Type B pancreatic cell (in vitro differentiated cells): ENCODE data around the gene ACTRT3. TPM values are rescaled to one million over a fixed set of nuclear protein-coding genes. Genes with fewer than 3 reads are reported as not detected.

Experiments
- DNase-seq: peaks from one replicate; pipeline ENCODE4 v3.0.0; 2021; ENCODE audit warnings: mixed read lengths; ENCODE audit not compliant: unreplicated experiment; ENCODE audit errors: extremely low spot score
- H3K27ac Mint-ChIP-seq: 2 replicates; pipeline ENCODE4 v1.8.0; 2021; ENCODE audit warnings: mild to moderate bottlenecking, mixed read lengths
- H3K27me3 Mint-ChIP-seq: 2 replicates; pipeline ENCODE4 v1.8.0; 2021; ENCODE audit warnings: mixed read lengths
- H3K36me3 Mint-ChIP-seq: 2 replicates; pipeline ENCODE4 v1.8.0; 2021; ENCODE audit warnings: mixed read lengths
- H3K4me1 Mint-ChIP-seq: one replicate; pipeline ENCODE4 v1.8.0; 2021; ENCODE audit warnings: mixed read lengths; ENCODE audit not compliant: unreplicated experiment
- H3K4me3 Mint-ChIP-seq: 2 replicates; pipeline ENCODE4 v1.8.0; 2021; ENCODE audit warnings: mild to moderate bottlenecking, mixed read lengths
- H3K9me3 Mint-ChIP-seq: 2 replicates; pipeline ENCODE4 v1.8.0; 2021; ENCODE audit warnings: mixed read lengths
- CTCF ChIP-seq: fragments of 200-600 bp; sonication (generic); conservative IDR thresholded peaks from 2 replicates; pipeline ENCODE4 v1.5.0; 2021; ENCODE audit warnings: antibody characterized with exemption, mild to moderate bottlenecking
- long read RNA-seq: library from polyadenylated mRNA; unstranded; transcript quantifications from one replicate; pipeline ENCODE4 v2.0.0, GENCODE V29; 2020
- total RNA-seq: library from RNA; stranded (reverse); gene quantifications from 2 replicates; pipeline ENCODE4 v1.2.1, GENCODE V29; 2021; ENCODE audit warnings: low replicate concordance

Gene ACTRT3
- total RNA-seq: 1.8 and 2.1 TPM in 2 replicates
- long read RNA-seq, transcript ACTRT3-201 (2 exons, 2,005 nt): major isoform, 13 of 14 reads
- long read RNA-seq, partial matches to known transcripts: 0 of 14 reads
- long read RNA-seq, other reads (novel, unspliced or antisense): 1 of 14 reads

DNA sequence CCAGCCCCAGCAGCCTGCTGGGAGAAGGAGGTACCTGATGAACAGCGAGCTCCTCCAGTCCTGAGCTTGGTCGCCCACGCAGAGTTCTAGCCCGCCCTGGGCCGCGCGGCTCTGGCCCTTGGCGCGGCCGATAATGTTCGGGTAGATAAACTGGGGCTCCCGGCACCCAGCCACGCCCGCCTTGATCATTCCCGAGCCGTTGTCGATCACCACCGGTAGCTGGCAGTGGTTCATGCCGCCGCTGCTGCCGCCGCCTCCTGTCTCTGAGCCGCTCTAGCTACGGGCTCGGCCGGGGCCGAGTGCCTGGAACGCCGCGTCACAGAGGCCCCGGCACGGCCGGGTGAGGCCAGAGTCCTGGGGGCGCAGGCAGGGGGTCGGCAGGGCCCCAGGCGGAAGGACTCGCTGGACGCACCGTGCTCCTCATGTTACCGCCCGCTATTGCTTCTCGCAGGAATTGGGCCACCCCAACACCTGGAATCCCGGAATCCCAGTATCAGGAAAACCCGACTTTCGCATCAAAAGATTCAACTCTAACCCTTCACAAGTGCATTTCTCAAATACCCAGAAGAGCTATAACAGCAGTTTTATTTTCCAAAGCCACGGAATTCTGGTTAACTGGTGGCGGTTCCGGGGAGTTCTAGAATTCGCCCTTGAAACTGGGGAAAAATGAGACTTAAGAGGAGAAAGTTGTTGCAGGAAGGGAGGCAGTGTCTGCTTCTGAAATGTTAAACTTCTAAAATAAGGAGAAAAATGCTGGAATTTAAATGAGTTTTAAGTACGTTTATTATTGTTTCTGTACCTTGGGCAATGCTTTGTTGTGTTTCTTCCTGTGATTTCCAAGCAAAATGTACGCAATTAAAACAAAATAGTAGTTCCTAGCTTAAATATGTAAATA lies at the start of gene ACTRT3:
Gene ACTRT3 (minus strand): TSS at position 275 of the 895 bp plus-strand sequence. CDS start 41 bp downstream, at position 234.
- peak; percentile 42 for TF ChIP-seq CTCF
- H3K36me3 Mint-ChIP-seq: peaks cover 14% of the 10 kb centered on the region
- peak within 1 kb of the TSS; percentile 90 for H3K27ac Mint-ChIP-seq
- H3K9me3 Mint-ChIP-seq: peaks cover 13% of the 10 kb centered on the region
- H3K4me1 Mint-ChIP-seq: peaks cover 23% of the 10 kb centered on the region
- H3K4me3 Mint-ChIP-seq: peak within 1 kb of the TSS; percentile 96
- DNase-seq: peak; percentile 74
- peaks cover 12% of the 10 kb centered on the region for H3K27me3 Mint-ChIP-seq

- peaks cover 20% of the 10 kb centered on the region for H3K4me1 Mint-ChIP-seq
- TF ChIP-seq CTCF: no peak
- H3K9me3 Mint-ChIP-seq: peaks cover 5% of the 10 kb centered on the region
- DNase-seq: no peak
- no peak overlapping the region for H3K27ac Mint-ChIP-seq
- H3K27me3 Mint-ChIP-seq: peaks cover 1% of the 10 kb centered on the region
- H3K4me3 Mint-ChIP-seq: no peak overlapping the region
- H3K36me3 Mint-ChIP-seq: no peaks in the 10 kb centered on the region
Measured at GRCh38 chr3:169818316-169818715, 49.0 kb upstream of the ACTRT3 start.

DNA sequence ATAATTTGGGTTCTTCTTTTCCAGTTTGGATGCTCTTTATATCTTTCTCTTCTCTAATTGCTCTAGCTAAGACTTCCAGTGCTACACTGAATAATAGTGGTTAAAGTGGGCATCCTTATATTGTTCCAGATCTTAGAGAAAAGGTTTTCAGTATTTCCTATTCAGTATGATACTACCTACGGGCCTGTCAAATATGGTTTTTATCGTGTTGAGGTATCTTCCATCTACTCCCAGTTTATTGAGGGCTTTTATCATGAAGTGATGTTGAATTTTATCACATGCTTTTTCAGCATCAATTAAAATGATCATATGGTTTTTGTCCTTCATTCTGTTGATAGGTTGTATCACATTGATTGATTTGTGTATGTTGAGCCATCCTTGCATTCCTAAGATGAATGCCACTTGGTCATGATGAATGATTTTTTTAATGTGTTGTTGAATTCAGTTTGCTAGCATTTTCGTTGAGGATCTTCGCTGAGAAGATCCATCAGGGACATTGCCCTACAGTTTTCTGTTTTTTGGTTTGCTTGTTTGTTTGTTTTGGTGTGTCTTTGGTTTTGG lies 46.3 kb upstream of the ACTRT3 start:
- DNase-seq: no peak
- H3K27ac Mint-ChIP-seq: no peak overlapping the region
- peaks cover 7% of the 10 kb centered on the region for H3K27me3 Mint-ChIP-seq
- H3K4me1 Mint-ChIP-seq: peaks cover 36% of the 10 kb centered on the region
- no peak overlapping the region for H3K4me3 Mint-ChIP-seq
- TF ChIP-seq CTCF: no peak
- H3K9me3 Mint-ChIP-seq: peaks cover 5% of the 10 kb centered on the region
- no peaks in the 10 kb centered on the region for H3K36me3 Mint-ChIP-seq

DNA sequence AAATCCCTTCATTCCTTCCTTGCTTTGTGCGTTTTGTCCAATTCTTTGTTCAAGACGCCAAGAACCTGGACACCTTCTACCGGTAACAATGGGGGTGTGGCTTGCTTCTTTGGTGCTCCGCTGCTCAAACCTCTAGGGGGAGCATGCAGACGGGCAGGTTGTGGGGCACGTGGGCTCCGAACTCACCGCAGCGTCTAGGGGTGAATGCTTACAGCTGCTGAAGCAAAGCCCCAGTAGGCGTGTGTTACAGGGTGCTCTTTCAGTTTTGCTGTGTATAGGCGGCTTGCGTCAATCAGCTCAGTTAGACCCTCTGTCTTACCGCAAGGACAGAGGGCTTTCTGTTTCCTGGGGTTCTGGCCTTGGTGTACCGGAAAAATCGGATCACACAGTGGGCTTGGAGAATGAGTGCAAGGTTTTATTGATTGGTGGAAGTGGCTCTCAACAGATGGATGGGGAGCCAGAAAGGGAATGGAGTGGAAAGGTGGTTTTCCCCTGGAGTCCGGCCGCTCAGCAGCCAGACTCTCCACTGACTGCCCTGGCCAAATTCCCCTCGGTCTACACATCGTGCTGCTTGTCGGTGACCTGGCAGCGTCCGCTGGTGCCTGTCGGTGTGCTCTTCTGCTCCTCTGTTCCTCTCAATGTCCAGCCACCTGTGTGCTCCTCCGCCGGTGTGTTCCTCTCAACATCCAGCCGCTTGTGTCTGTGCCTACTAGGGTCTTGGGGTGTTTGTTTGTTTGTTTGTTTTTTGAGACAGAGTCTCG lies 44.6 kb upstream of the ACTRT3 start:
- no peak for DNase-seq

More for the DNA sequence above, 44.6 kb upstream of the ACTRT3 start:
- TF ChIP-seq CTCF: peak; percentile 39
- Mint-ChIP-seq H3K27me3 (peaks cover 7% of the 10 kb centered on the region), H3K36me3 (no peaks in the 10 kb centered on the region), H3K4me1 (peaks cover 28% of the 10 kb centered on the region), H3K4me3 (peak overlapping the region; percentile 92), H3K9me3 (peaks cover 5% of the 10 kb centered on the region), H3K27ac (peak overlapping the region; percentile 78)
